ENCODE measurements around the gene SGK1.

Gene SGK1

DNA sequence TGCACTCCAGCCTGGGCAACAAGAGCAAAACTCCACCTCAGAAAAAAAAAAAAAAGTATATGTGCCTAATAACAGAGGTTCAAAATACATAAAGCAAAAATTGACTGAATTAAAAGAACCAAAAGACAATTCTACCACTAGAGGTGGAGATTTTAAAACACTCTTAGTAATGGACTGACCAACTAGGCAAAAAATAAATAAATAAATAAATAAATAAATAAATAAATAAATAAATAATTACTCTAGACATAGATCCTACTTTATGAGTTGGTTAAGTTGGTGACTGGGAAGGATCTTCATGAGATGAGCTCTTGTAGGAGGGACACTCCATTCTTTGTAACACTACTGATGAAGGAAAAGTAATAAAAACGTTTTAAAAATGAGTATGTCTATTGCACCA is 113.9 kb downstream of the SGK1 start (continued):
- TF ChIP-seq, protein P1, sequence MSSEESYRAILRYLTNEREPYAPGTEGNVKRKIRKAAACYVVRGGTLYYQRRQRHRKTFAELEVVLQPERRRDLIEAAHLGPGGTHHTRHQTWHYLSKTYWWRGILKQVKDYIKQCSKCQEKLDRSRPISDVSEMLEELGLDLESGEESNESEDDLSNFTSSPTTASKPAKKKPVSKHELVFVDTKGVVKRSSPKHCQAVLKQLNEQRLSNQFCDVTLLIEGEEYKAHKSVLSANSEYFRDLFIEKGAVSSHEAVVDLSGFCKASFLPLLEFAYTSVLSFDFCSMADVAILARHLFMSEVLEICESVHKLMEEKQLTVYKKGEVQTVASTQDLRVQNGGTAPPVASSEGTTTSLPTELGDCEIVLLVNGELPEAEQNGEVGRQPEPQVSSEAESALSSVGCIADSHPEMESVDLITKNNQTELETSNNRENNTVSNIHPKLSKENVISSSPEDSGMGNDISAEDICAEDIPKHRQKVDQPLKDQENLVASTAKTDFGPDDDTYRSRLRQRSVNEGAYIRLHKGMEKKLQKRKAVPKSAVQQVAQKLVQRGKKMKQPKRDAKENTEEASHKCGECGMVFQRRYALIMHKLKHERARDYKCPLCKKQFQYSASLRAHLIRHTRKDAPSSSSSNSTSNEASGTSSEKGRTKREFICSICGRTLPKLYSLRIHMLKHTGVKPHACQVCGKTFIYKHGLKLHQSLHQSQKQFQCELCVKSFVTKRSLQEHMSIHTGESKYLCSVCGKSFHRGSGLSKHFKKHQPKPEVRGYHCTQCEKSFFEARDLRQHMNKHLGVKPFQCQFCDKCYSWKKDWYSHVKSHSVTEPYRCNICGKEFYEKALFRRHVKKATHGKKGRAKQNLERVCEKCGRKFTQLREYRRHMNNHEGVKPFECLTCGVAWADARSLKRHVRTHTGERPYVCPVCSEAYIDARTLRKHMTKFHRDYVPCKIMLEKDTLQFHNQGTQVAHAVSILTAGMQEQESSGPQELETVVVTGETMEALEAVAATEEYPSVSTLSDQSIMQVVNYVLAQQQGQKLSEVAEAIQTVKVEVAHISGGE (tag by site-specific recombination; conservative IDR thresholded peaks at IDR 0.05; ENCODE audit: low read depth) = peak; percentile 78
- TF ChIP-seq ZNF202 (tag by site-specific recombination; IDR thresholded peaks at IDR 0.05; ENCODE audit: borderline replicate concordance) (peak; percentile 82; the same call in 1 of the 2 replicates), ZNF510 (tag by site-specific recombination; IDR thresholded peaks at IDR 0.05; ENCODE audit: insufficient replicate concordance) (peak; percentile 79), ZNF664 (tag by site-specific recombination; IDR thresholded peaks at IDR 0.05) (peak; percentile 74; the same call in 1 of the 2 replicates), ZNF514 (tag by site-specific recombination; IDR thresholded peaks at IDR 0.05) (0 out of 2 replicates have a peak, but pooled peaks have one; percentile 43), ZNF302 (tag by site-specific recombination; IDR thresholded peaks at IDR 0.05; ENCODE audit: low read depth) (0 out of 2 replicates have a peak, but pooled peaks have one; percentile 65), HOXA7 (CRISPR knock-in tag; IDR thresholded peaks at IDR 0.05; ENCODE audit: borderline replicate concordance) (no peak), ZNF404 (tag by site-specific recombination; IDR thresholded peaks at IDR 0.05) (0 out of 2 replicates have a peak, but pooled peaks have one; percentile 53), ZNF785 (tag by site-specific recombination; IDR thresholded peaks at IDR 0.05) (no peak), ZNF366 (tag by site-specific recombination; conservative IDR thresholded peaks at IDR 0.05) (no peak), ZNF654 (tag by site-specific recombination; IDR thresholded peaks at IDR 0.05; ENCODE audit: low read depth) (peak; percentile 41), ZNF433 (tag by site-specific recombination; IDR thresholded peaks at IDR 0.05; ENCODE audit: low read depth) (peak; percentile 86), GLIS2 (tag by site-specific recombination; IDR thresholded peaks at IDR 0.05) (no peak), ZNF555 (tag by site-specific recombination; conservative IDR thresholded peaks at IDR 0.05) (peak; percentile 95), ZNF558 (tag by site-specific recombination; IDR thresholded peaks at IDR 0.05) (peak; percentile 71; the same call in 1 of the 2 replicates), ZNF560 (tag by site-specific recombination; IDR thresholded peaks at IDR 0.05; ENCODE audit: borderline replicate concordance) (peak; percentile 79; the same call in 1 of the 2 replicates), SCRT2 (tag by site-specific recombination; IDR thresholded peaks at IDR 0.05) (no peak), ZNF140 (tag by site-specific recombination; IDR thresholded peaks at IDR 0.05) (peak; percentile 83; the same call in 1 of the 2 replicates), ZNF623 (tag by site-specific recombination; IDR thresholded peaks at IDR 0.05) (peak; percentile 80), ZNF394 (tag by site-specific recombination; IDR thresholded peaks at IDR 0.05; ENCODE audit: borderline replicate concordance) (peak; percentile 95), RBAK (tag by site-specific recombination; IDR thresholded peaks at IDR 0.05) (0 out of 2 replicates have a peak, but pooled peaks have one; percentile 52), ZBTB8A (tag by site-specific recombination; IDR thresholded peaks at IDR 0.05) (peak; percentile 73), ZNF354C (tag by site-specific recombination; IDR thresholded peaks at IDR 0.05; ENCODE audit: borderline replicate concordance, low read depth) (0 out of 2 replicates have a peak, but pooled peaks have one; percentile 38), ZNF24 (tag by site-specific recombination; IDR thresholded peaks at IDR 0.05) (peak; percentile 51; the same call in 1 of the 2 replicates), ZNF239 (tag by site-specific recombination; IDR thresholded peaks at IDR 0.05) (no peak)
- TF ChIP-seq, protein P2, sequence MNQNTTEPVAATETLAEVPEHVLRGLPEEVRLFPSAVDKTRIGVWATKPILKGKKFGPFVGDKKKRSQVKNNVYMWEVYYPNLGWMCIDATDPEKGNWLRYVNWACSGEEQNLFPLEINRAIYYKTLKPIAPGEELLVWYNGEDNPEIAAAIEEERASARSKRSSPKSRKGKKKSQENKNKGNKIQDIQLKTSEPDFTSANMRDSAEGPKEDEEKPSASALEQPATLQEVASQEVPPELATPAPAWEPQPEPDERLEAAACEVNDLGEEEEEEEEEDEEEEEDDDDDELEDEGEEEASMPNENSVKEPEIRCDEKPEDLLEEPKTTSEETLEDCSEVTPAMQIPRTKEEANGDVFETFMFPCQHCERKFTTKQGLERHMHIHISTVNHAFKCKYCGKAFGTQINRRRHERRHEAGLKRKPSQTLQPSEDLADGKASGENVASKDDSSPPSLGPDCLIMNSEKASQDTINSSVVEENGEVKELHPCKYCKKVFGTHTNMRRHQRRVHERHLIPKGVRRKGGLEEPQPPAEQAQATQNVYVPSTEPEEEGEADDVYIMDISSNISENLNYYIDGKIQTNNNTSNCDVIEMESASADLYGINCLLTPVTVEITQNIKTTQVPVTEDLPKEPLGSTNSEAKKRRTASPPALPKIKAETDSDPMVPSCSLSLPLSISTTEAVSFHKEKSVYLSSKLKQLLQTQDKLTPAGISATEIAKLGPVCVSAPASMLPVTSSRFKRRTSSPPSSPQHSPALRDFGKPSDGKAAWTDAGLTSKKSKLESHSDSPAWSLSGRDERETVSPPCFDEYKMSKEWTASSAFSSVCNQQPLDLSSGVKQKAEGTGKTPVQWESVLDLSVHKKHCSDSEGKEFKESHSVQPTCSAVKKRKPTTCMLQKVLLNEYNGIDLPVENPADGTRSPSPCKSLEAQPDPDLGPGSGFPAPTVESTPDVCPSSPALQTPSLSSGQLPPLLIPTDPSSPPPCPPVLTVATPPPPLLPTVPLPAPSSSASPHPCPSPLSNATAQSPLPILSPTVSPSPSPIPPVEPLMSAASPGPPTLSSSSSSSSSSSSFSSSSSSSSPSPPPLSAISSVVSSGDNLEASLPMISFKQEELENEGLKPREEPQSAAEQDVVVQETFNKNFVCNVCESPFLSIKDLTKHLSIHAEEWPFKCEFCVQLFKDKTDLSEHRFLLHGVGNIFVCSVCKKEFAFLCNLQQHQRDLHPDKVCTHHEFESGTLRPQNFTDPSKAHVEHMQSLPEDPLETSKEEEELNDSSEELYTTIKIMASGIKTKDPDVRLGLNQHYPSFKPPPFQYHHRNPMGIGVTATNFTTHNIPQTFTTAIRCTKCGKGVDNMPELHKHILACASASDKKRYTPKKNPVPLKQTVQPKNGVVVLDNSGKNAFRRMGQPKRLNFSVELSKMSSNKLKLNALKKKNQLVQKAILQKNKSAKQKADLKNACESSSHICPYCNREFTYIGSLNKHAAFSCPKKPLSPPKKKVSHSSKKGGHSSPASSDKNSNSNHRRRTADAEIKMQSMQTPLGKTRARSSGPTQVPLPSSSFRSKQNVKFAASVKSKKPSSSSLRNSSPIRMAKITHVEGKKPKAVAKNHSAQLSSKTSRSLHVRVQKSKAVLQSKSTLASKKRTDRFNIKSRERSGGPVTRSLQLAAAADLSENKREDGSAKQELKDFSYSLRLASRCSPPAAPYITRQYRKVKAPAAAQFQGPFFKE (tag by site-specific recombination; IDR thresholded peaks at IDR 0.05; ENCODE audit: borderline replicate concordance) = no peak
- TF ChIP-seq, protein P3, sequence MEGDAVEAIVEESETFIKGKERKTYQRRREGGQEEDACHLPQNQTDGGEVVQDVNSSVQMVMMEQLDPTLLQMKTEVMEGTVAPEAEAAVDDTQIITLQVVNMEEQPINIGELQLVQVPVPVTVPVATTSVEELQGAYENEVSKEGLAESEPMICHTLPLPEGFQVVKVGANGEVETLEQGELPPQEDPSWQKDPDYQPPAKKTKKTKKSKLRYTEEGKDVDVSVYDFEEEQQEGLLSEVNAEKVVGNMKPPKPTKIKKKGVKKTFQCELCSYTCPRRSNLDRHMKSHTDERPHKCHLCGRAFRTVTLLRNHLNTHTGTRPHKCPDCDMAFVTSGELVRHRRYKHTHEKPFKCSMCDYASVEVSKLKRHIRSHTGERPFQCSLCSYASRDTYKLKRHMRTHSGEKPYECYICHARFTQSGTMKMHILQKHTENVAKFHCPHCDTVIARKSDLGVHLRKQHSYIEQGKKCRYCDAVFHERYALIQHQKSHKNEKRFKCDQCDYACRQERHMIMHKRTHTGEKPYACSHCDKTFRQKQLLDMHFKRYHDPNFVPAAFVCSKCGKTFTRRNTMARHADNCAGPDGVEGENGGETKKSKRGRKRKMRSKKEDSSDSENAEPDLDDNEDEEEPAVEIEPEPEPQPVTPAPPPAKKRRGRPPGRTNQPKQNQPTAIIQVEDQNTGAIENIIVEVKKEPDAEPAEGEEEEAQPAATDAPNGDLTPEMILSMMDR (tag by site-specific recombination; IDR thresholded peaks at IDR 0.05) = no peak
- TF ChIP-seq, protein P4, sequence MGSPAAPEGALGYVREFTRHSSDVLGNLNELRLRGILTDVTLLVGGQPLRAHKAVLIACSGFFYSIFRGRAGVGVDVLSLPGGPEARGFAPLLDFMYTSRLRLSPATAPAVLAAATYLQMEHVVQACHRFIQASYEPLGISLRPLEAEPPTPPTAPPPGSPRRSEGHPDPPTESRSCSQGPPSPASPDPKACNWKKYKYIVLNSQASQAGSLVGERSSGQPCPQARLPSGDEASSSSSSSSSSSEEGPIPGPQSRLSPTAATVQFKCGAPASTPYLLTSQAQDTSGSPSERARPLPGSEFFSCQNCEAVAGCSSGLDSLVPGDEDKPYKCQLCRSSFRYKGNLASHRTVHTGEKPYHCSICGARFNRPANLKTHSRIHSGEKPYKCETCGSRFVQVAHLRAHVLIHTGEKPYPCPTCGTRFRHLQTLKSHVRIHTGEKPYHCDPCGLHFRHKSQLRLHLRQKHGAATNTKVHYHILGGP (tag by site-specific recombination; IDR thresholded peaks at IDR 0.05) = no peak

All from HEK293 (cell line).